Gastrocnemius medialis (tissue), 4 donors: Measurements from ENCODE around the gene IRX6. TPM values are rescaled to one million over a fixed set of nuclear protein-coding genes. Genes with fewer than 3 reads are reported as not detected.

Experiments used
- ATAC-seq, 2 donors: fragments of 150-250 bp; one replicate each; pipeline ENCODE4 v1.9.1; 2016
- DNase-seq, 2 donors: peaks; one replicate each; pipeline ENCODE4 v3.0.0-alpha.2; 2019
- H3K27ac ChIP-seq, 4 donors: fragments of 200-600 bp; sonication (generic); 1 replicate in 1 of 4; 2 replicates in 3 of 4; pipeline ENCODE4 v1.5.1; 2016 to 2018; ENCODE audit warnings: mild to moderate bottlenecking in 2 of 4, moderate library complexity in 1 of 4
- H3K27me3 ChIP-seq, 3 donors: fragments of 200-600 bp; sonication (generic) in 2 of 3; 1 replicate in 1 of 3; 2 replicates in 2 of 3; pipeline versions ENCODE4 v1.5.1 to v1.6.0; 2016 to 2019; ENCODE audit warnings: mild to moderate bottlenecking in 1 of 3, moderate library complexity in 1 of 3
- H3K36me3 ChIP-seq, 2 donors: fragments of 200-600 bp; sonication (generic) in 1 of 2; one replicate each; pipeline ENCODE4 v1.5.1; 2017 to 2018
- H3K4me1 ChIP-seq, 2 donors: fragments of 200-600 bp; sonication (generic) in 1 of 2; one replicate each; pipeline ENCODE4 v1.5.1; 2016 to 2017; ENCODE audit warnings: mild to moderate bottlenecking in 2 of 2
- H3K4me3 ChIP-seq, 4 donors: fragments of 200-600 bp; sonication (generic) in 3 of 4; 1 replicate in 1 of 4; 2 replicates in 3 of 4; pipeline ENCODE4 v1.5.1; 2016 to 2019; ENCODE audit warnings: mild to moderate bottlenecking in 2 of 4
- H3K9me3 ChIP-seq, 3 donors: fragments of 200-600 bp; sonication (generic) in 2 of 3; 1 replicate in 1 of 3; 2 replicates in 2 of 3; pipeline ENCODE4 v1.5.1; 2016 to 2019
- CTCF ChIP-seq, 5 experiments: fragments of 450-650 bp in 3 of 5; fragments of 200-600 bp in 2 of 5; sonication (generic) in 2 of 5; IDR thresholded peaks in 4 of 5; conservative IDR thresholded peaks in 1 of 5; 1 replicate in 4 of 5; 2 replicates in 1 of 5; pipeline ENCODE4 v1.5.1; 2016 to 2019; ENCODE audit warnings: antibody characterized with exemption in 5 of 5, mild to moderate bottlenecking in 3 of 5, moderate library complexity in 3 of 5
- POLR2A ChIP-seq, 2 donors: fragments of 450-650 bp; IDR thresholded peaks; one replicate each; pipeline ENCODE4 v1.6.1; 2017; ENCODE audit warnings: antibody characterized with exemption in 2 of 2, mild to moderate bottlenecking in 2 of 2, moderate library complexity in 2 of 2
- in situ Hi-C, 4 donors: fragments of 200-750 bp; cut with MboI; loops; one replicate each; pipeline versions ENCODE4 v1.15.0 to v1.8.0; 2017; ENCODE audit warnings: low sequenced_read_pairs in 4 of 4
- intact Hi-C: fragments of 100-400 bp; cut with DNase I; formaldehyde crosslinking; loops from one replicate; pipeline ENCODE4 v1.15.1; 2023; ENCODE audit warnings: low total_unique reads
- total RNA-seq, 4 donors: library from RNA; depleted of rRNA; stranded (reverse); fragments of >200 nt; gene quantifications; one replicate each; pipeline versions ENCODE4 v1.1.0 to v1.2.3, GENCODE V29; 2016

IRX6 gene
- total RNA-seq, 4 donors from 2014 or later: 0.39 to 3.8 (median 1.4) TPM

GRCh38 chr16:55324285-55325079 is 479 bp downstream of the IRX6 start:
- peak in 1 of 2 donors; percentile 42 for ATAC-seq
- in situ Hi-C loops: no loop called here
- Histone ChIP-seq H3K4me3 (peak overlapping the region; percentile 25 to 58 (median 50)), H3K4me1 (peaks cover 0 to 4% of the 10 kb centered on the region in 2 donors), H3K27ac (peak overlapping the region in 3 of 4 donors; percentile 27 to 73 (median 56)), H3K9me3 (no peaks in the 10 kb centered on the region), H3K36me3 (no peaks in the 10 kb centered on the region), H3K27me3 (peaks cover 30 to 47% (median 34%) of the 10 kb centered on the region in 3 donors)
- TF ChIP-seq POLR2A (IDR thresholded peaks at IDR 0.05) (no peak), CTCF (IDR thresholded peaks at IDR 0.05 in 4 of 5, conservative IDR thresholded peaks at IDR 0.05 in 1 of 5) (no peak)
- intact Hi-C loops: loop anchor here (5.0 kb wide), 1 partner anchor 48 kb away; no protein-coding TSS in a partner anchor
- DNase-seq: no peak

- H3K4me3 ChIP-seq: peak overlapping the region in 3 of 4 donors; percentile 49 to 58 (median 52)
- no peaks in the 10 kb centered on the region for H3K9me3 ChIP-seq
- H3K27me3 ChIP-seq: peaks cover 33 to 53% (median 40%) of the 10 kb centered on the region in 3 donors
- in situ Hi-C loops (no loop called here), intact Hi-C loops (no loop called here)
- ATAC-seq (no peak), DNase-seq (no peak)
- H3K27ac ChIP-seq: peak overlapping the region in 3 of 4 donors; percentile 27 to 73 (median 56)
- H3K4me1 ChIP-seq: peaks cover 0 to 4% of the 10 kb centered on the region in 2 donors
- H3K36me3 ChIP-seq: no peaks in the 10 kb centered on the region
- TF ChIP-seq CTCF (IDR thresholded peaks at IDR 0.05 in 4 of 5, conservative IDR thresholded peaks at IDR 0.05 in 1 of 5): no peak
- peak; percentile 32 to 52 for TF ChIP-seq POLR2A (IDR thresholded peaks at IDR 0.05)
Observed at GRCh38 chr16:55325080-55325447, 1.1 kb downstream of the IRX6 start.

GRCh38 chr16:55325458-55326109 is 1.6 kb downstream of the IRX6 start:
- intact Hi-C loops: no loop called here
- H3K27me3 ChIP-seq: peaks cover 38 to 56% (median 45%) of the 10 kb centered on the region in 3 donors

More at GRCh38 chr16:55325458-55326109, 1.6 kb downstream of the IRX6 start:
- DNase-seq (no peak), ATAC-seq (no peak)
- no peak overlapping the region for H3K4me3 ChIP-seq
- H3K4me1 ChIP-seq: peaks cover 0 to 4% of the 10 kb centered on the region in 2 donors
- no peaks in the 10 kb centered on the region for H3K36me3 ChIP-seq
- TF ChIP-seq POLR2A (IDR thresholded peaks at IDR 0.05): no peak
- no peak for TF ChIP-seq CTCF (IDR thresholded peaks at IDR 0.05 in 4 of 5, conservative IDR thresholded peaks at IDR 0.05 in 1 of 5)
- in situ Hi-C loops: no loop called here
- H3K27ac ChIP-seq: peak overlapping the region in 2 of 4 donors; percentile 43 to 56
- H3K9me3 ChIP-seq: no peaks in the 10 kb centered on the region
